Skeletal muscle tissue (tissue), 4 donors: Measurements from ENCODE around the gene ALKBH5. TPM values are rescaled to one million over a fixed set of nuclear protein-coding genes. Genes with fewer than 3 reads are reported as not detected.
A peak's percentile ranks its signal among the peaks of the same experiment; 100 is the strongest.

Experiments used
- H3K27ac ChIP-seq: one replicate; pipeline ENCODE4 v1.7.0; 2013; ENCODE audit warnings: mild to moderate bottlenecking, low read depth, low read length, inconsistent platforms
- H3K27me3 ChIP-seq, 3 donors: one replicate each; pipeline ENCODE4 v1.7.0; 2013; ENCODE audit warnings: low read length in 3 of 3; ENCODE audit not compliant: control insufficient read depth in 3 of 3, insufficient read depth in 3 of 3
- H3K36me3 ChIP-seq, 3 donors: one replicate each; pipeline ENCODE4 v1.7.0; 2013; ENCODE audit warnings: low read length in 3 of 3; ENCODE audit not compliant: control insufficient read depth in 3 of 3, insufficient read depth in 3 of 3
- H3K4me1 ChIP-seq, 3 donors: one replicate each; pipeline ENCODE4 v1.7.0; 2013; ENCODE audit warnings: low read length in 3 of 3, mild to moderate bottlenecking in 3 of 3; ENCODE audit not compliant: control insufficient read depth in 3 of 3, insufficient read depth in 3 of 3
- H3K4me3 ChIP-seq, 3 donors: one replicate each; pipeline ENCODE4 v1.7.0; 2013; ENCODE audit warnings: low read length in 3 of 3
- H3K9ac ChIP-seq, 3 donors: one replicate each; pipeline ENCODE4 v1.7.0; 2013; ENCODE audit warnings: low read length in 3 of 3, mild to moderate bottlenecking in 3 of 3, moderate library complexity in 2 of 3, low read depth in 1 of 3
- H3K9me3 ChIP-seq, 3 donors: one replicate each; pipeline ENCODE4 v1.7.0; 2013; ENCODE audit warnings: low read length in 3 of 3; ENCODE audit not compliant: control insufficient read depth in 3 of 3
- total RNA-seq: library from RNA; depleted of rRNA; stranded (reverse); fragments of >200 nt; gene quantifications from one replicate; pipeline ENCODE4 v1.2.3, GENCODE V29; 2014
- donor health status: Osteomylitis.

Gene ALKBH5
- total RNA-seq, 1 donor from 2014 or later: 77.8 TPM

DNA sequence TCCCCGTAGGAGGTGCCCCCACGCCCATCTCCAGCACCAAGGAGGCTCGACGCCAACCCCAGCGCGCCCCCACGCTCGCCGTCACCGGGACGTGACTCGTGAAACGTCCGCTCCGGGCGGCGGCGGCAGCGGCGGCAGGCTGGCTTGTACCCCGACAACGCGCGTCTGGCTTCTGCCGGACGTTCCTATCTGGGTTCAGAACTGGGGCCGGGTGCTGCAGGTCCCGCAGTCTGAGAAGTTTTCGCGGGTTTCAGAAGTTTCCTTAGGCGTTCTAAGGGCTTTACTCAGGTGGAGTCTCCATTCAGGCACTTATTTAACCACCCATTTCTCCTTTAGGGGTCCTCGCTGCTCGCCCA is 672 bp upstream of the ALKBH5 start:
- H3K27ac ChIP-seq: peak overlapping the region; percentile 99
- H3K4me3 ChIP-seq: peak overlapping the region; percentile 83 to 98 (median 95)
- H3K4me1 ChIP-seq: peaks cover 41 to 45% (median 42%) of the 10 kb centered on the region in 3 donors
- H3K9me3 ChIP-seq: no peaks in the 10 kb centered on the region
- peak overlapping the region; percentile 88 to 99 (median 95) for H3K9ac ChIP-seq
- H3K27me3 ChIP-seq: no peaks in the 10 kb centered on the region
- H3K36me3 ChIP-seq: peaks cover 3 to 9% (median 5%) of the 10 kb centered on the region in 3 donors

DNA sequence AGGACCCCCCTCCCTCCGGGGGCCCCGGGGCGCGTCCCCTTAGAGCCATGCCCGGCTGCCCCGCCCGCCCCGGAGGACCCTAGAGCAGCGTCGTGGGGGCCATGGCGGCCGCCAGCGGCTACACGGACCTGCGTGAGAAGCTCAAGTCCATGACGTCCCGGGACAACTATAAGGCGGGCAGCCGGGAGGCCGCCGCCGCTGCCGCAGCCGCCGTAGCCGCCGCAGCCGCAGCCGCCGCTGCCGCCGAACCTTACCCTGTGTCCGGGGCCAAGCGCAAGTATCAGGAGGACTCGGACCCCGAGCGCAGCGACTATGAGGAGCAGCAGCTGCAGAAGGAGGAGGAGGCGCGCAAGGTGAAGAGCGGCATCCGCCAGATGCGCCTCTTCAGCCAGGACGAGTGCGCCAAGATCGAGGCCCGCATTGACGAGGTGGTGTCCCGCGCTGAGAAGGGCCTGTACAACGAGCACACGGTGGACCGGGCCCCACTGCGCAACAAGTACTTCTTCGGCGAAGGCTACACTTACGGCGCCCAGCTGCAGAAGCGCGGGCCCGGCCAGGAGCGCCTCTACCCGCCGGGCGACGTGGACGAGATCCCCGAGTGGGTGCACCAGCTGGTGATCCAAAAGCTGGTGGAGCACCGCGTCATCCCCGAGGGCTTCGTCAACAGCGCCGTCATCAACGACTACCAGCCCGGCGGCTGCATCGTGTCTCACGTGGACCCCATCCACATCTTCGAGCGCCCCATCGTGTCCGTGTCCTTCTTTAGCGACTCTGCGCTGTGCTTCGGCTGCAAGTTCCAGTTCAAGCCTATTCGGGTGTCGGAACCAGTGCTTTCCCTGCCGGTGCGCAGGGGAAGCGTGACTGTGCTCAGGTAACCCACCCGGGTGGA is 759 bp downstream of the ALKBH5 start:
- no peaks in the 10 kb centered on the region for H3K9me3 ChIP-seq
- H3K27ac ChIP-seq: peak overlapping the region; percentile 99
- peaks cover 5 to 13% (median 7%) of the 10 kb centered on the region in 3 donors for H3K36me3 ChIP-seq
- H3K27me3 ChIP-seq: no peaks in the 10 kb centered on the region
- H3K4me1 ChIP-seq: peaks cover 52 to 57% (median 53%) of the 10 kb centered on the region in 3 donors
- peak overlapping the region; percentile 76 to 98 (median 95) for H3K4me3 ChIP-seq
- peak overlapping the region; percentile 88 to 95 (median 89) for H3K9ac ChIP-seq

DNA sequence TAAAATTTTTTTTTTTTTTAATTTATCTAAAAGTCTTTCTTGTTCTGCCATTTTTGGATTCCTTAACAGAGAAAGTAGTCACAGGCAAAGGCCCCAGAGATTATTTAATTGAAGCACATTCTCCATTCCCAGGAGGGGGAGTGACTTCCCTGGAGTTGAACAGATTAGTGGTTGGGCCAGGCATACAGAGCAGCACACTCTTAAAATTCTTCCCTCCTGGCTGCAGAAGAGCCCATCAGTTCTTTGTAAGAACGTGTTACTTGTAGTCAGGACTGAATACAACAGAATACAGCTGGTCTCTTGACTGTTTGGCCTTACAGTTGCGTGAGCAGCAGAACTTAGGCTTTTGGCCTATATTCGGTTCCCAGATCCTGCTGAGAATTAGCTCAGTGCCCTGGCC is 1.8 kb downstream of the ALKBH5 start:
- H3K36me3 ChIP-seq: peaks cover 5 to 13% (median 7%) of the 10 kb centered on the region in 3 donors
- no peaks in the 10 kb centered on the region for H3K9me3 ChIP-seq
- peak overlapping the region; percentile 76 to 98 (median 95) for H3K4me3 ChIP-seq
- peak overlapping the region; percentile 99 for H3K27ac ChIP-seq
- H3K27me3 ChIP-seq: no peaks in the 10 kb centered on the region
- peak overlapping the region; percentile 88 to 95 (median 89) for H3K9ac ChIP-seq
- H3K4me1 ChIP-seq: peaks cover 62 to 67% (median 62%) of the 10 kb centered on the region in 3 donors

DNA sequence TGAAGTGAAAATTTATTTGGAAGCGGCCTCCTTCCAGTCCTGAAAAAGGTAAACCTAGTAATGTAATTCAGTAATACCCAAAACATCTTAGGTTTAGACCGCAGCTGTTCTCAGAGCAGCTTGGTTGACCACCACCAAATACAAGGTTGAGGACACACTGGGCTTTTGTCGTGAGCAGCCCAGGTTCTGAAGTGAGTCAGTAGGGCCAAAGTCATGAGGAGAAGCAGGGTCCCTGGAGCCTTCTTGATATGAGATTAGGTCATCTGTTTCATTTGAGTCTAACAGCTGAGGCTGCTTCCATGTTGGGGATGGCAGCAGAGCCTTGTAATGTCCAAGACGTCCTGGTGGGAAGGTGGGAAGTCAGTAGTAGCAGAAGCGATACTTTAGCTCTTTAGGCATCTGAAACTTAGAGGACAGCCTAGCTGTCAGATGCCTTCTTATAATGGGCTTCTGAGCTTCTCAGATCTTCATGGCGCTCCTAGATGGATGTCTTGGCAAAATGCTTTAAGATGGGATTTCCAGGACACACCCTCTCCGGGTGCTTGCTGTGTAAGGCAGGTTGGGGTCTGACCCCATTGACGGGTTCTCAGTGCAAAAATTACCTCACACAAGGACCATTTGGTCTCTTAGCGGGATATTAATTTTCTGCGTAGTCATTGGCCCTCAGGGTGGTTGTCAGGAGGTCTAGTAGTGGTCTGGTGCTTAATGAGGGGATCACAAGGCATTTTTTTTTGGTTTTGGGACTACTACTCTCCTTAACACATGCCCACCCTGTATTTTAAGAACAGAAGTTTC is 2.4 kb downstream of the ALKBH5 start:
- no peaks in the 10 kb centered on the region for H3K27me3 ChIP-seq
- H3K4me1 ChIP-seq: peaks cover 69 to 74% (median 69%) of the 10 kb centered on the region in 3 donors
- H3K9me3 ChIP-seq: no peaks in the 10 kb centered on the region
- peak overlapping the region; percentile 76 to 98 (median 95) for H3K4me3 ChIP-seq
- H3K36me3 ChIP-seq: peaks cover 5 to 13% (median 7%) of the 10 kb centered on the region in 3 donors
- H3K9ac ChIP-seq: peak overlapping the region; percentile 88 to 95 (median 89)
- H3K27ac ChIP-seq: peak overlapping the region; percentile 99

DNA sequence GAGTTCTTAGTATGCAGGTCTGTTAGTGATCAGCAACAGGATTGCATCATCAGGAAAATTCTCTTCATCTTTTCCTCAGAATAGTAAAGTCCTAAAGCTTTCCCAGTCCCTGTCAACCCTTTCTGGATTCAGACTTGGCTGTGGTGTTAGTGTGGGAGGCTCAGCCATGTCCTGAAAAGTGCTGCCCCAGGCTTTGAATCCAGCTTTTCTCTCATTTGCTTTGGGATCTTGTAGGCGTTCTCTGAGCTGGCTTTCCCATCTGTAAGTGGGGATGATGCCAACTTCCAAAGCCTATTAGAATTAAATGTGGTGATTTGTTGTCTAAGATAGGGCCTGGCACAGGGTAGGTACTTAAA is 3.0 kb downstream of the ALKBH5 start:
- Histone ChIP-seq H3K4me1 (peaks cover 73 to 78% (median 74%) of the 10 kb centered on the region in 3 donors), H3K9ac (peak overlapping the region; percentile 88 to 95 (median 89)), H3K4me3 (peak overlapping the region; percentile 76 to 98 (median 95)), H3K27ac (peak overlapping the region; percentile 99), H3K36me3 (peaks cover 7 to 13% (median 8%) of the 10 kb centered on the region in 3 donors), H3K9me3 (no peaks in the 10 kb centered on the region), H3K27me3 (no peaks in the 10 kb centered on the region)

DNA sequence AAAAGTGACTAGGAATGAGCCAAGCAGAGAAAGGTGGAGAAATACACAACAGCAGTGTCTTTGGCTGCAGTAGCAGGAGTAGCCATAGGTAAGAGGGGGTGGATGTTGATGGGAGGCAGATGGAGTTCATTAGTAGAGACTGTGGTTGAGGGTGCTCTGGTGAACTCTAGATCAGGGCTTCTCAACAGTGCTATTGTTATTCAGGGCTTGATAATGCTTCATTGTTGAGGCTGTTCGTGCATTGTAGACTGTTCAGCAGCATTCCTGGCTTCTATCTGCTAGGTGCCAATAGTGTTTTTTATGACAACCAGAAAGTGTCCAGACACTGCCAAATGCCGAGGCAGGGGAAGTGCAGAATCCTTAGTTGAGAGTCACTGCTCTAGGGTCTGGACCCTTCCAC is 3.6 kb downstream of the ALKBH5 start:
- Histone ChIP-seq H3K4me1 (peaks cover 74 to 78% (median 77%) of the 10 kb centered on the region in 3 donors), H3K36me3 (peaks cover 7 to 13% (median 9%) of the 10 kb centered on the region in 3 donors), H3K27ac (peak overlapping the region; percentile 99), H3K4me3 (peak overlapping the region; percentile 76 to 98 (median 95)), H3K9ac (peak overlapping the region; percentile 88 to 95 (median 89)), H3K9me3 (no peaks in the 10 kb centered on the region), H3K27me3 (no peaks in the 10 kb centered on the region)

DNA sequence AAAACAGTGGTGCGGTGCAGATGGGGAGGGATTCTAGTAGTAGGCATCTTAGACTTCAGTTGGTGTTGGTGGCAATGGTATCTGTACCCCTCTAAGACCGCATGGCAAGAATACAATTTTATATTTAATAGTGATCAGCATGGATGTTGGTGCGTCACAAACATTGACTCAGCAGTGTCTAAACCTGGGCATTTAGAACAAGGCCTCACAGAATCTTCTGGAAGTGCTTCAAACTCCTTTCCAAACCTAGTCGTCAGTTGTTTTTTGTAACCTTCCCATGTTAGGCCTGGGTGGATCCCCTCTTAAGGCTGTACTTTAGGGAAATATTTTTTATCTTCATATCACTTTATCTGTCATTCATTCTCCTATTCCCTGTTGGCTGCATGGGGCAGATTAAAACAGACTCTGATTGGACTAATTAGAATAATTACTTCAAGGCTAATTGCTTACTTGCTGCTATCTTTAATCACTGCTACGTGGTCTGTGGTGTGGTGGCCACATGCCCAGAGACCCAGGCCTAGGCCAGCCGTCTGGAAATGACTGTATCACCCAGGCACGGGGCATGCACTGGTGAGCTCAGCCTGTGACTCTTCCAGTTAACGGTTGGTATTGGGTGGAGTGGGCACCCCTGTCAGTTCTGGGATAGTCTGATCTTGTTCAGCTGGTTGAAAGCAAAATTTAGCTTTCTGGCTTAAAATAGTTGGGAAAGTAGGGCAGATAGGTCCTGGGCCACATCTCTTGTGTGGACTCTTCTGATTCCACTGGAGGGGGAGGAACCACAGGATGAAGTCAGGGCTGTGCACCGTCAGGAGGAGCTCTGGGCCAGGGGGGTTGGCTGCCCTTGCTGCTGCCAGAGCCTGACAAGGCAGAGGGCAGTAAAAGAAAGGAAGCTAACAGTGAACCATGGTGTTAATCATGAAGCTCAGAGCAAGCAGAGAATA is 4.5 kb downstream of the ALKBH5 start:
- H3K27ac ChIP-seq: peak overlapping the region; percentile 99
- peaks cover 9 to 13% (median 10%) of the 10 kb centered on the region in 3 donors for H3K36me3 ChIP-seq
- H3K9me3 ChIP-seq: no peaks in the 10 kb centered on the region
- peak overlapping the region; percentile 88 to 95 (median 89) for H3K9ac ChIP-seq
- no peaks in the 10 kb centered on the region for H3K27me3 ChIP-seq
- peak overlapping the region; percentile 76 to 98 (median 95) for H3K4me3 ChIP-seq
- H3K4me1 ChIP-seq: peaks cover 70 to 76% (median 75%) of the 10 kb centered on the region in 3 donors

DNA sequence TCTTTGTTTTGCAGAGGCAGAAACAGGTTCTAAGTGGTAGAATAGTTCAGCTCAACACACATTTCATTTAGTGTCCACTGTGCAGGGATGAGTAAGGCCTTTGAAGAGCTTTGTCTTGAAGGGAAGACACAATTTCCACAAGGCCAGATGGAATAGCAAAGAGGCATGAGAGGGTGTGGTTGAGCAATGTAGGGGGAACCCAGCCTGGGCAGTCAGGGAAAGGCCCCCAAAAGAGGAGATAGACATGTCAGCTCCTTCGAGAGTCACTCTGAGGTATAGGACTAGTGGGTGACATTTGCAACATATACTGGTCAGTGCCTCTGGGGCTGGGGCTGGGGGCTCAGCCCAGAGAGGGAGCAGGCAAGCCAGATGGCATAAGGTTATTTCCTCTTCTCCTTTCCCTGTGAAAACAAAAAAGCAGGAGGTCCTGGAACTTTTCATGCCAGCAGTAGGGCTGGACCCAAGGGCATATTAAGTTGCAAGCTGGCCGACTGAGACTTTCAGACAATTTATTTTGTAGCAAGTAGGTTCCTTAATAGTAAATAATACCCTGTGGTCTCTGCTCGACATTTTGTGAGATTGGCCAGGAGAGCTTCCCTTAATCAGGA is 7.1 kb downstream of the ALKBH5 start:
- H3K27me3 ChIP-seq: no peaks in the 10 kb centered on the region
- H3K9me3 ChIP-seq: no peaks in the 10 kb centered on the region
- peaks cover 64 to 74% (median 68%) of the 10 kb centered on the region in 3 donors for H3K4me1 ChIP-seq
- H3K4me3 ChIP-seq: peak overlapping the region; percentile 4 to 55 (median 37)
- H3K9ac ChIP-seq: peak overlapping the region; percentile 1 to 58 (median 54)
- H3K36me3 ChIP-seq: peaks cover 15 to 24% (median 19%) of the 10 kb centered on the region in 3 donors
- H3K27ac ChIP-seq: peak overlapping the region; percentile 62
